Measurements from ENCODE around the gene TRAPPC6A.
"Not testable (repeated sequence)": the region's sequence is repeated elsewhere in the genome, so short reads cannot be mapped to it uniquely, and the experiment has no call there.

Gene TRAPPC6A

GRCh38 chr19:45125975-45126493, 52.0 kb downstream of the TRAPPC6A start:
- ATAC-seq, result peak; percentile 86

- no peak for ATAC-seq
These were observed 52.7 kb downstream of the TRAPPC6A start for GRCh38 chr19:45125360-45125759.

DNA sequence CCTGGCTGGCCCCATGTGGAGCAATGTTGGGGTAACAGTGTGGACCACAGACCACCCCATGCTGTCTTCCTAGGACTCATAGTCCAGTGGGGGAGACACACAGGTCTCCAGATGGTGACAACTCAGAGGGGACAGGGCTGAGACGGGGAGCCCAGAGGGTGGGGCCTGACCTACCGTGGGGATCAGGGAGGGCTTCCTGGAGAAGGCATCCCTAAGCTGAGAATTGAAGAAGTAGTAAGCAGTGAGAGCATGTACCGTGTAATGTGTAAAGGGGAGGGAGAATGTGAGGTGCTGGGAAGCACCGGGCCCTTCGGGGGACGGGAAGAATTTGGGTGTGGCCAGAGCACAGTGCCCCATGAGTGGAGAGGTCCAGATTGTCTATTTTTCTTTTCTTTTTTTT, 54.0 kb downstream of the TRAPPC6A start:
- ATAC-seq, result no peak

DNA sequence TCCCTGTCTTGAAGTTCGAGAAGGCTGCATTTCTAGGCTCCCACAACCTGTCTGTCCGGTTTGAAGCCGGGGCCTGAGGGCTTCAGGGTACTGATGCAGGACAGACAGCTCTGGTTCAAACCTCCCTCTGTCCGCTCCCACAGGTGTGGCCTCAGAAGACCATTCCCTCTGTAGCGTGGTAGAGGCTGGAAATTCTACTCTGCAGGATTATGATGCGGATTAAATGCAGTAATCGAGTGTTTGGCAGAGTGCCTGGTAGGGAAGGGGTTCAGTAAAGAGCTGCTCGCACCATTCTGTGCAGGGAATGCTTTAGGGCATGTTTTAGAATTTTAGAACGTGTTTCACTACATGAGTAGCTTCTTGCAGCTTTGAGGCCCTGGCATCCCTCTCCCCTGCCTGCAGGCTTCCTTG, 54.6 kb downstream of the TRAPPC6A start:
- no peak for ATAC-seq

- no peak for ATAC-seq
These were observed 55.2 kb downstream of the TRAPPC6A start for GRCh38 chr19:45122832-45123231.

GRCh38 chr19:45121827-45122345, 56.2 kb downstream of the TRAPPC6A start:
- ATAC-seq, result no peak

DNA sequence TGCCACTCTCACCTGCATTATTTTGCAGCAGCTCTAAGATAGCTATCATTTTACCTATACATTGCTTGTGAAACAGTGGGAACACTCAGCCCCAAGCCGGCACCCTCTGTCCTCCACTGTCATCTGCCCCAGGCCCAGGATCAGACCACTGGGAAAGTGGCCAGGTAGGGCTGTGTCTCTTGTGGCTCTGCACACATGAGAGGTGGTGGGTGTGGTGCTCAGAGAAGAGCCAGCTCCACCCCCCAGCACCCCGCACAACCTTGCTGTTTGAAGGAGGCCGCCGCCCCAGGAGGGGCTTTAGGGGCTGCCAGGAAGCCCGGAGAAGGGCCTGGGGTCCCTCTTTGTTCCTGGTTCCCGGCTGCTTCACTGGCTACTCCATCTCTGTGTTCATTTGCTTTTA, 58.5 kb downstream of the TRAPPC6A start:
- ATAC-seq, result no peak

DNA sequence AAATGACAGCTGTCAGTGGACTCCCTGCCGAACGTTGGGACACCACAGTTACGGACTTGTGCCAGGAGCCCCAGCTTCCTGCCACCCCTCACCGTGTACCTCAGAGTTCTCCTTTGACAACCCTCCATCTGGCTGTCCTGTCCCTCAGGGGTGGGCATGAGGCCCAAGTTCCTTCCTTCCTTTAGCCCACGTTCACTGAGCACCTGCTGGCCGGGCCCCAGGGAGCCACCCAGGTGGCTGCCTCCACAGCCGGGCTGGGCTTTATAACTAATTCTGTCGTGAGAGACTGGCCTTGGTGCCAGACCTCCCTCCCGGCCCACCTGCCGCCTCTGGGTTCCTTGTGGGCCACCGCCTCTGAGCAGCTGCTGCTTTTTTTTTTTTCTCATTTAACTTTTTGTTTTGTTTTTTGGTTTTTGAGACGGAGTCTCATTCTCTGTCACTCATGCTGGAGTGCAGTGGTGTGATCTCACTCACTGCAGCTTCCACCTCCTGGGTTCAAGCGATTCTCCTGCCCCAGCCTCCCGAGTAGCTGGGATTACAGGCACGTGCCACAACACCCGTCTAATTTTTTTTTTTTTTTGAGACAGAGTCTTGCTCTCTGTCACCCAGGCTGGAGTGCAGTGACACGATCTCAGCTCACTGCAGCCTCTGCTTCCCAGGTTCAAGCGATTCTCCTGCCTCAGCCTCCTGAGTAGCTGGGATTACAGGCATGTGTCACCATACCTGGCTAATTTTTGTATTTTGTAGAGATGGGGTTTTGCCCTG, 59.3 kb downstream of the TRAPPC6A start:
- ATAC-seq, result not testable (repeated sequence)

- no peak for ATAC-seq
These were observed 59.9 kb downstream of the TRAPPC6A start for GRCh38 chr19:45118106-45118505.

- ATAC-seq, result no peak
These were observed 60.4 kb downstream of the TRAPPC6A start for GRCh38 chr19:45117671-45118070.

GRCh38 chr19:45117167-45117594, 60.9 kb downstream of the TRAPPC6A start:
- ATAC-seq, result peak; percentile 71 to 80

- ATAC-seq, result no peak
These were observed 62.0 kb downstream of the TRAPPC6A start for GRCh38 chr19:45115809-45116615.

GRCh38 chr19:45114116-45114515, 63.9 kb downstream of the TRAPPC6A start:
- ATAC-seq, result no peak

DNA sequence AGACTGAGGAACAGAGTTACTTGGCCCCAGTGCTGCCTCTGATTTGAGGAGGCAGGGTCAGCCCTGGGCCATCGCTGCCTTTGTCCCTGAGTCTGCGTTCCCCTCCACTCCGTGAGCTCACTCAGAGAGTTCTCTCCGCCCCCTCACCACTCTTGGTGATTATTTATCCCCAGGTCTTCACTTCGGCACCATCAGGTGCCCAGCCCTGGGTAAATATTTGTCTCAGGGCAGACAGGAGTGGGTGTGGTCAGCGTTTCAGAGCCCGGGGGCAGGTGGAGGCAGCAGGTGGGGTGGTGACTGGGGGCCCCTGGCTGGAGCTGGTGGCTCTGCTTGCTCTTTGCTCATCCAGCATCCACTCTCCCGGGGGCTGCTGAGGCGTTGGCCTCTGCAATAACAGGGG, 64.4 kb downstream of the TRAPPC6A start:
- no peak for ATAC-seq

Data from activated CD4-positive, CD25-positive, alpha-beta regulatory T cell treated with anti-CD3 and anti-CD28 coated beads, Interleukin-2, amount 50 U/mL, for 24 hours (primary cell).